Anterior cingulate cortex (tissue), 58 donors: ENCODE results near the gene PLP2.
A peak's percentile ranks its signal among the peaks of the same experiment; 100 is the strongest.
"Not testable (repeated sequence)": the region's sequence is repeated elsewhere in the genome, so short reads cannot be mapped to it uniquely, and the experiment has no call there.

ENCODE experiments used
- DNase-seq, 58 donors: peaks; one replicate each; lab custom pipeline; 2025; lab: John Stamatoyannopoulos, UW

The PLP2 gene

GRCh38 chrX:49162620-49163019 is 9.1 kb upstream of the PLP2 start, which contains the start of gene MAGIX:
TSS of gene MAGIX (plus strand) at chrX:49162758. CDS start at chrX:49162890, 132 bp downstream.
- DNase-seq = peak in 1 of 58 donors; percentile 5

GRCh38 chrX:49163555-49164419 is 7.9 kb upstream of the PLP2 start:
- DNase-seq = peak; percentile 5 to 89 (median 77)

DNA sequence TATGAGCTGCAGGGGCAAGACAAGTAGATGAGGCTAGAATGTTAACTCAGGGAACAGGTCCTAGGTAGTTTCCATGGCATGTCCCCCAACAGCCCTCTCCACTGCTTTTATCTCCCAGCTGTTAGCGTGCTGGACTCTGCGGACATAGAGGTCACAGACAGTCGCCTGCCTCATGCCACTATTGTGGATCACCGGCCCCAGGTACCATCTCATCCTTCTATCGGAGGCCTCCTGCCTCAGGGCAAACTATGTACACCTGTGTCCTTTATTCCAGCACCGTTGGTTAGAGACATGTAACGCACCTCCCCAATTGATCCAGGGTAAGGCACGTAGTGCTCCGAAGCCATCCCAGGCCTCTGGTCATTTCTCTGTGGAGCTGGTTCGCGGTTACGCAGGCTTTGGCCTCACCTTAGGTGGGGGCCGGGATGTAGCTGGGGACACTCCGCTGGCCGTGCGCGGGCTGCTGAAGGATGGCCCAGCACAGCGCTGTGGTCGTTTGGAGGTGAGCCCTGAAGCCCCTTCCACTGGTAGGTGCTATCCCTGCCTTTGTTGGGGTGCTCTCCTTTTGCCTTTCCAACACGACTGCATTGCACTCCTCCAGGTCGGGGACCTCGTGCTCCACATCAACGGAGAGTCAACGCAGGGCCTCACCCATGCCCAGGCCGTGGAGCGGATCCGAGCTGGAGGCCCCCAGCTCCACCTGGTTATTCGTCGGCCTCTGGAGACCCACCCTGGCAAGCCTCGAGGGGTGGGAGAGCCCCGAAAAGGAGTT is 6.9 kb upstream of the PLP2 start:
- DNase-seq = no peak

GRCh38 chrX:49165901-49166881 is 5.5 kb upstream of the PLP2 start:
- DNase-seq = peak in 52 of 58 donors; percentile 3 to 70 (median 40)

DNA sequence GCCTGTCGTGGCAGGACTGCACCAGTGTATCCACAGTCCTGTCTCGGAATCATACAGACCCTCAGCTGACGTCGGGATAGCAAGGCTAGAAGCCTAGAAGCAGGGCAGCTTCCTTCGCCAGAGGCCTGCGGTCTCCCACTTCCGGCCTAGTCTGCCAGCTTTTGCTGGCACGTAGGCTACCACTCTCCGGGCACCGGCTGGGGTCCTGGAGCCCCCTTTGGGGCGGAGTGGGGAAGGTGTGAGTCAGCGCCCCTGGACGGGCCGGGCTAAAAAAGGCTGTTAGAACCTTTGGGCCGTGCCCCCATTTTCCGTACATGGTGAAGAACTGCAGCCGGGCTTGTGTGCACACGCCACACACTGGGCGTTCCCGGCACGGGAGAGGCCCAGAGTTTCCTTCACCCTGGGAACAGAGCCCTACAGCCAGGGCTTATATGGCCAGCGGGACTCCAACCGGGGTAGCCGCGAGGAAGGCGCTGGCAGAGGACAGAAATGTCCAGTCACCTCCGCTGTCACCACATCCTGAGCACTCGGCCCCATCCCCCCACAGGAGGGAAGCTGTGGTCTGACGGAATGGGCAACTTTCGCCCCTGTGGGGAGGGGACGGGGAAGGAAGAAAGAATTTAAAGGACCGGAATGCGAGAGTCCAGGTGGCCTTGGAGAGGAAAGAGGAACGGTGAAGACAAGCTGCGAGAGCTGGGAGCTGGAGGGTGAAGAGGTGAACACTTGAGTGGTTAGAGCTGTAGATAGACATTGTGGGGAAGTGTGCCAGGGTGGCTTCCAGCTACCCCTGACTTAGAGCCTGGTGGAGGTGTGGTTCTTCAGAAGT is 4.6 kb upstream of the PLP2 start:
- peak in 22 of 58 donors; percentile 1 to 50 (median 15) for DNase-seq

DNA sequence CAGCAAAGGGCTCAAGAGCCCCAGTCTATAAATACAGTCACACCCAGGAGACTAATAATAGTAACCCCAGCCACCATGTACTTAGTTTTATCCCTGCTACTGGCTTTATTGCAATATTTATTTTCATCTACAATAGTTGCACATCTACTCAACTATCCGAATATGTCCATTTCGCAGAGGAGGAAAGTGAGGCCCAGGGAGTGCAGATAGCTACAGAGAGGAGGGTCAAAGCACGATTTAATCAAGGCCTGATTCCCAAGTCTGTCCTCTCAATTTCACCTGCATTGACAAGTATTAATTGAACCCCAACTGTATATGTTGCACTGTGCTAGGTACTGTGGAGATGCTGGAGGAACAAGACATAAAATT is 4.0 kb upstream of the PLP2 start:
- DNase-seq = no peak

- DNase-seq = peak in 18 of 58 donors; percentile 1 to 50 (median 12)
Measured at GRCh38 chrX:49172280-49172780, 632 bp downstream of the PLP2 start.

GRCh38 chrX:49173544-49173943 is 1.8 kb downstream of the PLP2 start:
- DNase-seq = not testable (repeated sequence)

- DNase-seq = no peak
Measured at GRCh38 chrX:49174723-49175122, 3.0 kb downstream of the PLP2 start.

DNA sequence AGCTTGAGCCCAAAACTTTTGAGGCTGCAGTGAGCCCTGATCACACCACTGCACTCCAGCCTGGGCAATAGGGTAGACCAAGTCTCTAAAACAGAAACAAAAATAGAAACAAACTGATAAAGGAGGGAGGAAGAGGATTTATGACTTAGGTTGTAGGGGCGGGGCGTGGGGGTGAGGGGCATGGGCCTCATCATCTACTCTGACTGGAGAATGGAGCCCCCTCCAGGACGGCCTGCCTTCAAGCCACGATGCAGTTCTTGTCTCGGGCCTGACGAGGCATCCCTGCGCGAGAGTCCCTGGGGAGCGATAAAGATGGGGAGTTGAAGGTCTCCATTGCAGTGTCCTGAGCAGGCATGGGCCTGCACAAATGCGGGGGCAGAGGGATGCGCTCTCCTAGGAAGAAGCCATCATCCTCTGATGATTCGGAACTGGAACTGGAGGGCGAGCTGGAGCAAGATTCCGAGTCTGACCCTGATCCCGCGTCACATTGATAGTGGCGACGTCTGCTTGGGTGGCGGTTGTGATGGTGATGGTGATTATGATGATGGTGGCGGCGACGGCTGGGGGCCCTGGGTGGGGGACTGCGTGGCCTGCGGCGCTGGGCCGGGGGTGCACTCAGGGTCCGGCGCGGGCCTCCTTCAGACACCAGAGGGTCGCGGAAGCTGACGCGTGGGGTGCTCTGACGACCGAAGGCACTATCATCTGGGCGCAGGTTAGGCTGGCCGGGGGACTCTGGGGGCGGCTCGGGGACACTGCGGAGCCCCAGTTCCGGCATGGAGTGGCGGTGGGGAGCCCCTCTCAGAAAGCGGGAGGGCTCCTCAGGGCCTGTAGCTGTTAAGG is 4.0 kb downstream of the PLP2 start:
- DNase-seq = no peak

GRCh38 chrX:49176421-49177326 is 5.0 kb downstream of the PLP2 start:
- DNase-seq = no peak

DNA sequence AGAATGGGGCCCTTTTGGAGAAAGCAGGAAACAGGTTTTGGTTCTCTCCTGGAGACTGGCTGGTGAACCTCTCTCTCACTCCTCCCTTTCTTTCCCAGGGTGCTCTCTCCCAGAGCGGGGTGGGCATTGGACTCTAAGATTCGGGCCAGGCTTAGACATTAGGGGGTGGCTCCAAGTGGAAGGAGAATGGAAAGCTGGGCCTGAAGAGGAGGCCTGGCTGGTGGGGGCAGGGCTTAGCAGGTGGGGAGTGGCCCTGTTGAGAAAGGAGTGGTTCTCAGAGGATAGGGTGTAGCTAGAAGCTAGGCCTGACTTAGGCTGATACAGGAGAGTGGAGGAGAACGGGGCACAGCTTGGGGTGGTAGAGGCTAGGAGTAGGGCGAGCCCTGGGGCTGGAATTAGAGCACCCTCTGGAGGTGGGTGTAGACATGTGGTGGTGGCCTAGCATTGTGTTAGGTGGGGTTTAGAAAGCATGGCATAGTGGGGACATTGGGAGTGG is 5.7 kb downstream of the PLP2 start:
- DNase-seq = no peak

DNA sequence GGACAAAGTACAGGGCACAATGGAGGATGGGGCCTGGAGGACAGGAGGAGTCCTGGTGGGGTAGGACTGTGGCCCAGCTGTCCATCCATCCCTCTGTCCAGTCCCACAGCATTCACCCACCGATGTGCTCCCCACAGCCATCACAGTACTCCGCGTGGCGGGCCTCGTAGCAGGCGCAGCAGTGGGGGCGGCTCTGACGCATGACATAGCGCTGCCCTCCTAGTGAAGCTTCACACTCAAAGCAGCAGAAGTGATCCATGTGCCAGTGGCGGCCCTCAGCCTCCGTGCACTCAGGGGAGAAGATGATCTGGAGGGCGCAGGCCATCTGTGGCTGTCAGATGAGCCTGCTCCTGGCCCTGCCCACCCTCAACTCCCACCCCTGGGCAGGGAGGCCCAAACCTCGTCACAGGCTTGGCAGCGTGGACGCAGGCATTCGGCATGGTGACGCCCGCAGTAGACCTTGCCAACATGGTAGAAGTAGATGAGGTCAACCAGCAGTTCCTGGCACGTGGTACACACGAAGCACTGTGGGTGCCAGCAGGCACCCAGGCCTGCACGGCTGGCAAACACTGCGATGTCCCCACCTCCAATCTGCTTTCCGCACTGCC is 6.3 kb downstream of the PLP2 start:
- DNase-seq = no peak

- no peak for DNase-seq
Measured at GRCh38 chrX:49178537-49178936, 6.8 kb downstream of the PLP2 start.

- no peak for DNase-seq
Measured at GRCh38 chrX:49179358-49179757, 7.7 kb downstream of the PLP2 start.

GRCh38 chrX:49183701-49184281 is 12.1 kb downstream of the PLP2 start:
- no peak for DNase-seq
